Fibroblast of pulmonary artery (primary cell): ENCODE measurements around the gene SYT13.

ENCODE experiments used
- DNase-seq: peaks from one replicate; pipeline ENCODE4 v3.0.0-alpha.2; 2010; ENCODE audit warnings: low read depth
- H3K4me3 ChIP-seq: replicated peaks from 2 replicates; pipeline ENCODE4 v1.5.1; 2011; ENCODE audit warnings: low read depth, mild to moderate bottlenecking, control low read depth, low read length, moderate library complexity
- CTCF ChIP-seq: IDR thresholded peaks from 2 replicates; pipeline ENCODE4 v1.5.1; 2011; ENCODE audit warnings: mild to moderate bottlenecking, control low read depth, low read length, inconsistent platforms; ENCODE audit errors: missing control alignments

Gene SYT13

DNA sequence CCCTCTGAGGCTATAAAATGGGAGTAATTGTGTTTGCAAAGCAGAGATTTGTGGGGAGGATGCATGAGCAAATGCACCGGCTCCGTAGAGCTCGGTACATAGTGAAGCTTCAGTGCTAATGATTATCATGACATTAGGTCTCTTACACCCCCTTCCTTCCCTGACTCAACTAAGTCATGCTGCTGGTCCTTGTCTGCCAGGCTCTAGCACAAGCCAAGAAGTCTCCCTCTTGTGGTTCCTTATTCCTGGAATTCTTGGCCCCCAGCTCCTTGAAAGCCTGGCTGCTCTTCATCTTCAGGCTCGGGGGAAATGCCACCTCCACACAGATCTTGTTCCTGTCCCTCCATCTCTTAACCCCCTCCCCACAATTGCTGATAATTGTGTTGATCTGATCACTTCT is 45.7 kb upstream of the SYT13 start:
- no peak for TF ChIP-seq CTCF
- no peak overlapping the region for H3K4me3 ChIP-seq
- no peak for DNase-seq

GRCh38 chr11:45328726-45329125 is 42.6 kb upstream of the SYT13 start:
- DNase-seq: no peak
- TF ChIP-seq CTCF: no peak
- H3K4me3 ChIP-seq: no peak overlapping the region

DNA sequence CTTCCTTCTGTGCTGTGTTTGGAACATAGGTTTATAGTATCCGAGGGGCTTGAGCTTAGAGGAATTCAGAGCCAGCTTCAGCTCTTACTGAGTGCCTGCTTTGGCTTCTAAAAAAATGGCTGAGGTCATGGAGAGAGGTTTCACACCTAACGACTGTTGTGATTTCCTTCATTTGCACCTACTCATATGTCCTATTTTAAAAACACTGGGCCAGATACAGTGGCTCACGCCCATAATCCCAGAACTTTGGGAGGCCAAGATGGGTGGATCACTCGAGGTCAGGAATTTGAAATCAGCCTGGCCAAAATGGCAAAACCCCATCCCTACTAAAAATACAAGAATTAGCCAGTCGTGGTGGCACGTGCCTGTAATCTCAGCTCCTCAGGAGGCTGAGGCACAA is 38.3 kb upstream of the SYT13 start:
- DNase-seq: no peak
- no peak overlapping the region for H3K4me3 ChIP-seq
- TF ChIP-seq CTCF: no peak

DNA sequence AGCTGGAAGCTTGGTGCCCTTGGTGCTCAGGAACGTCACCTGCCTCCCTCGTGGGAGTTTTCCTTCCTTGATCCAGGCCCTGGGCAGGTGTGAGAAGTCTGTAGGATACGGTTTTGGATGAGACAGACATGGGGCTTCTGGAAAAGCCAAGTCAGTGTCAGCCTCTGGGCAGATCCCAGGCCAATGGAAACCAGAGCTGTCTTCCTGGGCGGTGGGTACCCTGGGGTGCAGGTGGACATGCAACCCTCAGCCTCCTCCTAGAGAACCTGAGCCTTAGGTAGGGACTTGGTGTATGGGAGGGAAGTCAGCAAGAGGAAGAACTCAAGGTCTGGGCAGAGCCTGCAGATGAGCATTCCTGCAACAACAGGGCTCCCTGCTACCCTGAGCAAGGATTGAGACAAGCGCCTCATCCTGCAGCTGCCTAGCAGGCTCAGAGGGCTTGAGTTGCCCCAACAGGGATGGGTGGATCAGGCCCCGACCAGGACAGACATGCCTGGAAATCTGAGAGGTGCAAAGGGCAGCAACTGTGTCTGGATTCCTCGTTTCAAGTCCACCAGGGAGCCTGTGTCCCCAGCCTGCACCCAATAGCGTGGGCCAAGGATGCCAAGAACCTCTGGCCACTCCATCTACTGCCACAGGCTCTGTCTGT is 37.6 kb upstream of the SYT13 start:
- TF ChIP-seq CTCF: no peak
- no peak overlapping the region for H3K4me3 ChIP-seq
- DNase-seq: no peak

GRCh38 chr11:45322891-45323600 is 36.9 kb upstream of the SYT13 start:
- H3K4me3 ChIP-seq: no peak overlapping the region
- no peak for DNase-seq
- TF ChIP-seq CTCF: no peak

DNA sequence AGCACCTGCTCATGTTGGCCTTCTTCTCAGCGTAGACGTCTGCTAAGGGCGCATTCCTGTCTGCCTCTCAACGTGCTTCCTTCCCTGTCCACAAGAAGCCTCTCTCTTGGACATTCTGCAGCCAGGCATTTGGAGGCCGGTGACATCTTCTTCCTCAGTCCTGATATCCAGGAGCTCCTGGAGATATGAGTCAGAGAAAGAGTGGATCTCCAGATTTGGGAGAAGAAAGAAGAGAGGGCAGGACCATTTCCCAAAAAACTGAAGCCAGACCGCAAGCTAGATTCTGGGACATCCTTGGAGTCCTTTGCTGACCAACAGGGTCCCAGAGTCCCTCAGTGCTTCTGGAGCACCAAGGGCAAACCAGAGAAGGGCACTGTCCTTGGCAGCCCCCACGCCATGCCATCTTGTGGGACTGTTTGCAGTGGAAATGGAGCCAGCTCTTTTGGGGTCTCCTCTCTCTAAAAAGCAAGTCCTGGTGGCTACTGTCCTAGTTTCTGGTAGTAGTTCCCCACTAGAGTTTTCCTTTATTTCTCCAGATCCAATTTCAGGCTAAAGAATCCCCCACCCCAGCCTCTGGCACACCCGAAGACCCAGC is 36.1 kb upstream of the SYT13 start:
- no peak for TF ChIP-seq CTCF
- DNase-seq: no peak
- H3K4me3 ChIP-seq: no peak overlapping the region
